ENCODE results near the gene BIN2. TPM values are rescaled to one million over a fixed set of nuclear protein-coding genes. Genes with fewer than 3 reads are reported as not detected.

The BIN2 gene
- total and polyA plus RNA-seq, 9 of the 15 experiments (the other 6 are each of a cell fraction or from before 2014, with no cell fraction given), result 0.04 to 0.39 (median 0.25) TPM; not detected in 1

DNA sequence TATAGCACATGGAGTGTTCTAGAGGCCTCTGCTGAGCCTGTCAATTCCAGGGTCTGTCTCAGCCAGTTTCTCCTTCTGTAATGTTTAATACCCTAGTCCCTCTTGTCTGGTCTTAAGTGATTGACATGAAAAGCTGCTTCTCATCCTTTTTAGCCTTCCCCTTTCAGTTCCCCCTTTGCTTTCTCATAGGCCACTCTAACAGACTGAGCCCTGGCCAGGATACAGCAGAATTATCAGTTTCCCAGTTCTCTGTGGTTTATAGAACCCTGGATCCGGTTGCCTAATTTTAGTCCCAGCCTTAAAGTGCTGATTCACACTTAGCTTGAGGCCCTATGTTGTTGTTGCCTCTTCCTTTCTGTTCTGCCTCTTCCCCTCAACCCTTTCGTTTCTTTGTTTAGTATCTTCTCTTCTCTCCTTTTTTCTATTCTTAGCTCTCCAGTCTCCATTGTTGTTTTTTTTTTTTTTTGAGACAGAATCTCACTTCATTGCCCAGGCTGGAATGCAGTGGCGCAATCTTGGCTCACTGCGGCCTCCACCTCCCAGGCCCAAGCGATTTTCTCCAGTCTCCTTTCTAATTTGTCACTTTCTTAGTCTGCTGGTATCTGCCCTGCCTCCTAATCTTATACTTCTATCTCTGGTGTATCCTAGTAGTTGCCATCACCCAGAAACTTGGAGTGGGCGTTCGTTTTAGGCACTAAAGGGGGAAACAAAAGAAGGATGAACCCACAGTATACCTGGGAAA is 2.9 kb upstream of the BIN2 start (continued):
- TF ChIP-seq BCLAF1 (IDR thresholded peaks at IDR 0.05; ENCODE audit: borderline replicate concordance in 1 of 2, control insufficient read depth in 1 of 2, low read depth in 2 of 2, low read length in 1 of 2) (no peak), BRD9 (IDR thresholded peaks at IDR 0.05; ENCODE audit: low read depth, partially characterized antibody) (peak; percentile 96), ZNF778 (CRISPR knock-in tag; IDR thresholded peaks at IDR 0.05) (no peak), NR0B1 (IDR thresholded peaks at IDR 0.05; ENCODE audit: partially characterized antibody) (no peak), YY1 (IDR thresholded peaks at IDR 0.05; ENCODE audit: borderline replicate concordance in 1 of 3, control insufficient read depth in 1 of 3, extremely low read depth in 1 of 3, insufficient read depth in 3 of 3, insufficient read length in 1 of 3, insufficient replicate concordance in 2 of 3, low read depth in 1 of 3, low read length in 2 of 3) (no peak), PML (IDR thresholded peaks at IDR 0.05; ENCODE audit: low read length) (no peak), RFX1 (IDR thresholded peaks at IDR 0.05) (no peak), CHD2 (IDR thresholded peaks at IDR 0.05; ENCODE audit: low read depth, low read length) (no peak), GMEB1 (CRISPR knock-in tag; IDR thresholded peaks at IDR 0.05) (no peak), MTF1 (CRISPR knock-in tag; IDR thresholded peaks at IDR 0.05; ENCODE audit: borderline replicate concordance) (no peak), ZNF232 (CRISPR knock-in tag; IDR thresholded peaks at IDR 0.05) (no peak), JUND (IDR thresholded peaks at IDR 0.05; ENCODE audit: borderline replicate concordance, low read depth, low read length) (peak; percentile 65), JUND (tag; IDR thresholded peaks at IDR 0.05; ENCODE audit: borderline replicate concordance, low read depth, low read length) (peak; percentile 54; the same call in 1 of the 3 replicates), GTF2E2 (tag; IDR thresholded peaks at IDR 0.05) (peak; percentile 86), SETDB1 (IDR thresholded peaks at IDR 0.05; ENCODE audit: low read length) (no peak), PTRF (tag; IDR thresholded peaks at IDR 0.05) (no peak; the same call in 1 of the 2 replicates)
- TF ChIP-seq, protein P1, sequence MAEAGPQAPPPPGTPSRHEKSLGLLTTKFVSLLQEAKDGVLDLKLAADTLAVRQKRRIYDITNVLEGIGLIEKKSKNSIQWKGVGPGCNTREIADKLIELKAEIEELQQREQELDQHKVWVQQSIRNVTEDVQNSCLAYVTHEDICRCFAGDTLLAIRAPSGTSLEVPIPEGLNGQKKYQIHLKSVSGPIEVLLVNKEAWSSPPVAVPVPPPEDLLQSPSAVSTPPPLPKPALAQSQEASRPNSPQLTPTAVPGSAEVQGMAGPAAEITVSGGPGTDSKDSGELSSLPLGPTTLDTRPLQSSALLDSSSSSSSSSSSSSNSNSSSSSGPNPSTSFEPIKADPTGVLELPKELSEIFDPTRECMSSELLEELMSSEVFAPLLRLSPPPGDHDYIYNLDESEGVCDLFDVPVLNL (CRISPR knock-in tag; IDR thresholded peaks at IDR 0.05; ENCODE audit: low read depth), result no peak

All from K562 (cell line).